Measurements from ENCODE around the gene C2orf68. TPM values are rescaled to one million over a fixed set of nuclear protein-coding genes. Genes with fewer than 3 reads are reported as not detected.

C2orf68 gene
- total and polyA plus RNA-seq, 2 of the 13 experiments (the other 11 are each of a cell fraction or from before 2014, with no cell fraction given), result 47.1 to 77.4 TPM

- TF ChIP-seq ZBTB33 (CRISPR knock-in tag; IDR thresholded peaks at IDR 0.05), result no peak
- TF ChIP-seq ZNF766 (CRISPR knock-in tag; IDR thresholded peaks at IDR 0.05; ENCODE audit: borderline replicate concordance), result peak; percentile 12; the same call in 1 of the 2 replicates
- peak; percentile 58 for TF ChIP-seq SKI (IDR thresholded peaks at IDR 0.05; ENCODE audit: partially characterized antibody)
- peak; percentile 39 for TF ChIP-seq SMC3 (IDR thresholded peaks at IDR 0.05; ENCODE audit: low read length)
- peak; percentile 58 for TF ChIP-seq ZNF3 (CRISPR knock-in tag; IDR thresholded peaks at IDR 0.05)
- TF ChIP-seq MIXL1 (CRISPR knock-in tag; IDR thresholded peaks at IDR 0.05), result peak; percentile 35; the same call in 1 of the 2 replicates
- TF ChIP-seq ZNF235 (CRISPR knock-in tag; IDR thresholded peaks at IDR 0.05; ENCODE audit: borderline replicate concordance), result no peak
- TF ChIP-seq RFXAP (CRISPR knock-in tag; IDR thresholded peaks at IDR 0.05; ENCODE audit: borderline replicate concordance), result peak; percentile 79; the same call in 1 of the 2 replicates
- TF ChIP-seq ISX (CRISPR knock-in tag; conservative IDR thresholded peaks at IDR 0.05), result no peak; the same call in 1 of the 2 replicates
- TF ChIP-seq NCOR1 (IDR thresholded peaks at IDR 0.05; ENCODE audit: borderline replicate concordance, low read length), result no peak
- 0 out of 2 replicates have a peak, but pooled peaks have one; percentile 13 for TF ChIP-seq ZBTB38 (CRISPR knock-in tag; IDR thresholded peaks at IDR 0.05)
- no peak for TF ChIP-seq CHD2 (IDR thresholded peaks at IDR 0.05; ENCODE audit: low read depth, low read length)
- no peak for TF ChIP-seq ATF5 (CRISPR knock-in tag; IDR thresholded peaks at IDR 0.05; ENCODE audit: low read depth)
- no peak for TF ChIP-seq PRDM15 (CRISPR knock-in tag; IDR thresholded peaks at IDR 0.05)
- TF ChIP-seq HMGA1 (CRISPR knock-in tag; conservative IDR thresholded peaks at IDR 0.05), result no peak
- peak; percentile 34 for TF ChIP-seq MTA1 (CRISPR knock-in tag; IDR thresholded peaks at IDR 0.05; ENCODE audit: borderline replicate concordance)
- TF ChIP-seq MAZ (IDR thresholded peaks at IDR 0.05; ENCODE audit: borderline replicate concordance, low read depth, low read length), result peak; percentile 46; the same call in 1 of the 2 replicates
- no peak for TF ChIP-seq MAZ (CRISPR knock-in tag; IDR thresholded peaks at IDR 0.05; ENCODE audit: low read depth)
- TF ChIP-seq DRAP1 (CRISPR knock-in tag; IDR thresholded peaks at IDR 0.05), result peak; percentile 64
- TF ChIP-seq POLR2G (IDR thresholded peaks at IDR 0.05; ENCODE audit: low read depth, low read length), result peak; percentile 75
- peak; percentile 74 for TF ChIP-seq BCL6 (CRISPR knock-in tag; IDR thresholded peaks at IDR 0.05)
Observed at GRCh38 chr2:85584857-85585780, 26.7 kb downstream of the C2orf68 start (continued).
